Spleen (tissue), 11 donors: ENCODE data around the gene SUZ12. TPM values are rescaled to one million over a fixed set of nuclear protein-coding genes. Genes with fewer than 3 reads are reported as not detected.
"Not testable (repeated sequence)": the region's sequence is repeated elsewhere in the genome, so short reads cannot be mapped to it uniquely, and the experiment has no call there.

Experiments
- DNase-seq: peaks from one replicate; pipeline ENCODE4 v3.0.0-alpha.2; 2020
- H3K27ac ChIP-seq, 8 donors: fragments of 200-600 bp; sonication (generic) in 7 of 8; 1 replicate in 4 of 8; 2 replicates in 4 of 8; pipeline versions ENCODE4 v1.5.0 to v1.8.0; 2016 to 2021; ENCODE audit warnings: inconsistent platforms in 4 of 8, mild to moderate bottlenecking in 4 of 8, moderate library complexity in 1 of 8
- H3K27me3 ChIP-seq, 7 donors: fragments of 200-600 bp; sonication (generic) in 6 of 7; replicated peaks in 1 of 7; 1 replicate in 4 of 7; 2 replicates in 3 of 7; pipeline versions ENCODE4 v1.5.0 to v1.8.0; 2016 to 2021; ENCODE audit warnings: inconsistent platforms in 3 of 7, mild to moderate bottlenecking in 1 of 7
- H3K36me3 ChIP-seq, 6 donors: fragments of 200-600 bp; sonication (generic) in 5 of 6; 1 replicate in 4 of 6; 2 replicates in 2 of 6; pipeline versions ENCODE4 v1.5.0 to v1.8.0; 2016 to 2021; ENCODE audit warnings: inconsistent platforms in 2 of 6
- H3K4me1 ChIP-seq, 6 donors: fragments of 200-600 bp; sonication (generic) in 5 of 6; 1 replicate in 3 of 6; 2 replicates in 3 of 6; pipeline versions ENCODE4 v1.5.0 to v1.8.0; 2016 to 2021; ENCODE audit warnings: inconsistent platforms in 3 of 6
- H3K4me3 ChIP-seq, 8 donors: fragments of 200-600 bp; sonication (generic) in 7 of 8; 1 replicate in 4 of 8; 2 replicates in 4 of 8; pipeline versions ENCODE4 v1.5.0 to v1.8.0; 2016 to 2021; ENCODE audit warnings: inconsistent platforms in 4 of 8, mild to moderate bottlenecking in 4 of 8, moderate library complexity in 2 of 8
- H3K9me3 ChIP-seq, 8 donors: fragments of 200-600 bp; sonication (generic) in 7 of 8; 1 replicate in 4 of 8; 2 replicates in 4 of 8; pipeline versions ENCODE4 v1.5.0 to v1.8.0; 2016 to 2021; ENCODE audit warnings: inconsistent platforms in 4 of 8
- CTCF ChIP-seq, 11 experiments: fragments of 200-600 bp in 7 of 11; fragments of 450-650 bp in 4 of 11; sonication (generic) in 4 of 11; IDR thresholded peaks in 8 of 11; conservative IDR thresholded peaks in 3 of 11; 1 replicate in 7 of 11; 2 replicates in 4 of 11; pipeline versions ENCODE4 v1.4.0 to v1.8.0; 2016 to 2021; ENCODE audit warnings: antibody characterized with exemption in 11 of 11, inconsistent platforms in 4 of 11, mild to moderate bottlenecking in 1 of 11
- POLR2A ChIP-seq, 3 donors: fragments of 450-650 bp; IDR thresholded peaks; one replicate each; pipeline ENCODE4 v1.5.1; 2017; ENCODE audit warnings: antibody characterized with exemption in 3 of 3, mild to moderate bottlenecking in 1 of 3
- POLR2AphosphoS5 ChIP-seq, 3 donors: sonication (generic); formaldehyde crosslinking; IDR thresholded peaks; one replicate each; pipeline ENCODE4 v1.5.1; 2017; ENCODE audit warnings: antibody characterized with exemption in 3 of 3
- WGBS, 5 donors: extraction: QIAGEN DNeasy Blood & Tissue Kit in 3 of 5; methylation state at CpG; one replicate each; pipeline versions ENCODE4 v1.1.5 to v1.1.7; 2013 to 2018; 5-methylcytosine and 5-hydroxymethylcytosine counted together
- intact Hi-C: fragments of 100-400 bp; cut with DNase I; formaldehyde crosslinking; loops from one replicate; pipeline ENCODE4 v1.15.0; 2023; ENCODE audit warnings: low total_unique reads
- polyA plus RNA-seq, 3 donors: library from polyadenylated mRNA; stranded (reverse); fragments of 200-250 nt; gene quantifications; one replicate each; pipeline ENCODE4 v1.2.1, GENCODE V29; 2013
- total RNA-seq, 7 donors: library from RNA; depleted of rRNA in 3 of 7; stranded (reverse); fragments of >200 nt in 3 of 7; fragmentation: NEBNext Ultra II Directional in 4 of 7; extraction: Animal tissue kit (Norgen Biotek cat#: 25700) in 4 of 7; gene quantifications; one replicate each; pipeline versions ENCODE4 v1.1.0 to v1.2.1, GENCODE V29; 2016 to 2021
- donor health status: healthy with polysubstance abuse.
- donor health status: DM: no; HTN: no; CAD: no; lungs with moderate emphysema.
- donor health status: DM: no; HTN: no; CAD: no.
- donor health status: Bipolar disorder and iron deficiency.
- donor health status: healthy.
- donor health status: DM: no; HTN: no; CAD: no.
- donor health status: DM: yes; HTN: yes; CAD: no.

Gene SUZ12
- total and polyA plus RNA-seq, 10 donors: 14.9 to 38.7 (median 29.8) TPM

GRCh38 chr17:32019228-32019627 is 82.4 kb downstream of the SUZ12 start:
- Histone ChIP-seq H3K36me3 (peaks cover 0 to 63% (median 17%) of the 10 kb centered on the region in 6 donors), H3K9me3 (no peaks in the 10 kb centered on the region), H3K4me1 (peaks cover 0 to 38% (median 6%) of the 10 kb centered on the region in 6 donors), H3K27ac (no peak overlapping the region), H3K4me3 (no peak overlapping the region), H3K27me3 (no peaks in the 10 kb centered on the region)
- DNase-seq: no peak
- intact Hi-C loops: no loop called here
- 76 to 100% (median 84%) methylated on average over 1 of the region's 1 CpG for WGBS, 5 donors
- TF ChIP-seq CTCF (IDR thresholded peaks at IDR 0.05 in 8 of 11, conservative IDR thresholded peaks at IDR 0.05 in 3 of 11) (no peak), POLR2AphosphoS5 (IDR thresholded peaks at IDR 0.05) (no peak), POLR2A (IDR thresholded peaks at IDR 0.05) (no peak)

- Histone ChIP-seq H3K9me3 (no peaks in the 10 kb centered on the region), H3K4me3 (no peak overlapping the region), H3K27ac (no peak overlapping the region), H3K36me3 (peaks cover 0 to 69% (median 19%) of the 10 kb centered on the region in 6 donors), H3K27me3 (no peaks in the 10 kb centered on the region), H3K4me1 (peaks cover 0 to 20% (median 2%) of the 10 kb centered on the region in 6 donors)
- TF ChIP-seq POLR2A (IDR thresholded peaks at IDR 0.05): no peak
- TF ChIP-seq POLR2AphosphoS5 (IDR thresholded peaks at IDR 0.05): no peak
- no peak for TF ChIP-seq CTCF (IDR thresholded peaks at IDR 0.05 in 8 of 11, conservative IDR thresholded peaks at IDR 0.05 in 3 of 11)
- WGBS, 5 donors: 92 to 95% (median 94%) methylated on average over 14 to 16 of the region's 16 CpGs
- intact Hi-C loops: no loop called here
- no peak for DNase-seq
These were observed 84.3 kb downstream of the SUZ12 start for GRCh38 chr17:32020943-32021614.

- WGBS, 5 donors: 85 to 97% (median 95%) methylated on average over 6 to 7 of the region's 7 CpGs
- no peaks in the 10 kb centered on the region for H3K27me3 ChIP-seq
These were observed 84.8 kb downstream of the SUZ12 start for GRCh38 chr17:32021615-32021955.

DNA sequence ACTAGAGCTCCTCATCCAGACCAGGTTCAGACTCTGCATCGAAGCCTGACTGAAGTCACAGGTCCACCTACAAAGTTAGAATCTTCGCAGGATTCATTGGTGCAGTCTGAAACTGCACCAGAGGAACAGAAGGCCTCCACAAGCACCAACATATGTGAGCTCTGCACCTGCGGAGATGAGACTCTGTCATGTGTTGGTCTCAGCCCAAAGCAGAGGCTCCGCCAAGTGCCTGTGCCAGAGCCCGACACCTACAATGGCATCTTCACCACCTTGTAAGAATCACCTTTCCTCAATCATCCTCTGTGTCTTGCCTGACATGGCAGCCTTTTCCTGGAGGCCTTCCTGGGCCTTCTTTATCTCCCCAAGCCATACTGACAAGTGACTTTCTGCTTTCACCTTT is 85.7 kb downstream of the SUZ12 start:
- intact Hi-C loops, H3K4me3 ChIP-seq, H3K27me3 ChIP-seq, H3K9me3 ChIP-seq, H3K4me1 ChIP-seq, H3K27ac ChIP-seq, DNase-seq: not testable (repeated sequence)
- 95 to 100% (median 96%) methylated on average over 2 to 5 of the region's 5 CpGs for WGBS, 5 donors
- peaks cover 0 to 74% (median 21%) of the 10 kb centered on the region in 6 donors for H3K36me3 ChIP-seq

More at GRCh38 chr17:32021615-32021955, 84.8 kb downstream of the SUZ12 start:
- no peak for TF ChIP-seq POLR2A (IDR thresholded peaks at IDR 0.05)
- Histone ChIP-seq H3K9me3 (no peaks in the 10 kb centered on the region), H3K4me1 (peaks cover 0 to 15% (median 0%) of the 10 kb centered on the region in 6 donors), H3K4me3 (no peak overlapping the region), H3K27ac (no peak overlapping the region), H3K36me3 (peaks cover 0 to 74% (median 21%) of the 10 kb centered on the region in 6 donors)
- intact Hi-C loops: no loop called here
- no peak for DNase-seq

DNA sequence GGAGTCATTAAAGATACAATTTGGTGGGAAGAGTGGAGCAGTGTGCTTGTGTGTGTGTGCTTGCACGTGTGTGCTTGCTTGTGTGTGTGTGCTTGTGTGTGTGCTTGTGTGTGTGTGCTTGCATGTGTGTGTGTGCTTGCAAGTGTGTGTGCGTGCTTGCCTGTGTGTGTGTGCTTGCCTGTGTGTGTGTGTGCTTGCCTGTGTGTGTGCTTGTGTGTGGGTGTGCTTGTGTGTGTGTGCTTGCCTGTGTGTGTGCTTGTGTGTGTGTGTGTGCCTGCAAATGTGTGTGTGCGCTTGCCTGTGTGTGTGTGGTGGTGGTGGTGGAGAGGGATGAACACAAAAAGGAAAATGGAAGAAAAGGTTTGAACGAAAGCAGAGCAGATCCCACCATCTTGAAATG is 90.5 kb downstream of the SUZ12 start:
- H3K4me3 ChIP-seq, H3K27me3 ChIP-seq, H3K4me1 ChIP-seq, H3K27ac ChIP-seq, H3K9me3 ChIP-seq, intact Hi-C loops, DNase-seq: not testable (repeated sequence)
- 89 to 99% (median 93%) methylated on average over 4 of the region's 4 CpGs for WGBS, 5 donors
- H3K36me3 ChIP-seq: peaks cover 0 to 33% (median 4%) of the 10 kb centered on the region in 6 donors
